HepG2 (cell line): ENCODE measurements around the gene DBN1. TPM values are rescaled to one million over a fixed set of nuclear protein-coding genes. Genes with fewer than 3 reads are reported as not detected.

ENCODE experiments used
- ATAC-seq: fragments of 200-7000 bp; cut with Tn5 transposase; 3 replicates; pipeline ENCODE4 v1.9.1; 2020; ENCODE audit warnings: mild to moderate bottlenecking, moderate library complexity
- BruUV-seq: library from RNA; stranded (reverse); fragments of 400-500 nt; replicated peaks from 2 replicates; lab custom pipeline; 2021; lab: Mats Ljungman, UMichigan
- CTCF ChIA-PET: fragments of 300-600 bp; formaldehyde crosslinking; extraction: SDS; loops from one replicate; lab custom pipeline; 2021; ENCODE audit warnings: low total read pairs, inconsistent platforms, low intra/inter-chr PET ratio; lab: Yijun Ruan, JAX
- POLR2A ChIA-PET: fragments of 350-600 bp; sonication (Branson Sonifier 250); formaldehyde crosslinking; loops from one replicate; lab custom pipeline; 2020; ENCODE audit warnings: antibody characterized with exemption, inconsistent platforms; lab: Yijun Ruan, JAX
- DNase-seq: peaks from one replicate; pipeline ENCODE4 v3.0.0-alpha.2; 2015; ENCODE audit warnings: low spot score
- FAIRE-seq: peaks from 3 replicates; lab custom pipeline; 2011; peaks lifted over from hg19 to GRCh38; lab: Jason Lieb, UNC
- H2AFZ ChIP-seq: one replicate; pipeline ENCODE4 v1.6.1; 2011; ENCODE audit warnings: low read length, inconsistent platforms
- H3K27ac ChIP-seq: fragments of 300-600 bp; 3 replicates; pipeline ENCODE4 v1.8.0; 2011; ENCODE audit warnings: mixed run types, mild to moderate bottlenecking, mixed read lengths, low read length, inconsistent platforms; ENCODE audit not compliant: insufficient read depth; ENCODE audit errors: extremely low read length
- H3K27me3 ChIP-seq, 2 experiments: fragments of 200-600 bp in 1 of 2; 2 replicates in 1 of 2; 3 replicates in 1 of 2; pipeline versions ENCODE4 v1.6.0 to v1.8.0; 2011; ENCODE audit warnings: low read length in 2 of 2, mild to moderate bottlenecking in 2 of 2, moderate library complexity in 2 of 2, inconsistent platforms in 1 of 2; ENCODE audit not compliant: insufficient read depth in 2 of 2, control insufficient read depth in 1 of 2
- H3K36me3 ChIP-seq, 2 experiments: fragments of 200-600 bp in 1 of 2; replicated peaks in 1 of 2; 2 replicates in 1 of 2; 3 replicates in 1 of 2; pipeline versions ENCODE4 v1.5.1 to v1.8.0; 2011; ENCODE audit warnings: low read length in 2 of 2, inconsistent platforms in 1 of 2; ENCODE audit not compliant: insufficient read depth in 2 of 2, control insufficient read depth in 1 of 2
- H3K4me1 ChIP-seq: 2 replicates; pipeline ENCODE4 v1.5.1; 2012; ENCODE audit warnings: low read length, inconsistent platforms; ENCODE audit not compliant: insufficient read depth
- H3K4me2 ChIP-seq: 2 replicates; pipeline ENCODE4 v1.6.0; 2011; ENCODE audit warnings: low read depth, low read length, inconsistent platforms
- H3K4me3 ChIP-seq, 3 experiments: fragments of 200-600 bp in 1 of 3; sonication (generic), shearing (Covaris generic) in 1 of 3; replicated peaks in 1 of 3; 2 replicates each; pipeline ENCODE4 v1.5.1; 2011 to 2016; ENCODE audit warnings: low read length in 3 of 3, inconsistent platforms in 2 of 3, low read depth in 2 of 3, mild to moderate bottlenecking in 2 of 3, control low read depth in 1 of 3, mixed read lengths in 1 of 3; ENCODE audit not compliant: insufficient read depth in 1 of 3
- H3K79me2 ChIP-seq: one replicate; pipeline ENCODE4 v1.6.1; 2011; ENCODE audit warnings: low read length, inconsistent platforms; ENCODE audit not compliant: insufficient read depth
- H3K9ac ChIP-seq: 2 replicates; pipeline ENCODE4 v1.6.0; 2011; ENCODE audit warnings: mild to moderate bottlenecking, low read depth, low read length, inconsistent platforms; ENCODE audit not compliant: insufficient read depth
- H3K9me3 ChIP-seq: 2 replicates; pipeline ENCODE4 v1.5.1; 2012; ENCODE audit warnings: mild to moderate bottlenecking, low read length
- H4K20me1 ChIP-seq: 2 replicates; pipeline ENCODE4 v1.6.0; 2011; ENCODE audit warnings: inconsistent platforms, mild to moderate bottlenecking, low read length, moderate library complexity; ENCODE audit not compliant: insufficient read depth
- CBX2 ChIP-seq, 2 experiments: fragments of 200-600 bp in 1 of 2; sonication (generic); formaldehyde crosslinking in 1 of 2; IDR thresholded peaks; 2 replicates each; pipeline versions ENCODE4 v1.7.0 to v1.8.1; 2018 to 2022; ENCODE audit warnings: low read depth in 2 of 2, low read length in 1 of 2, mild to moderate bottlenecking in 1 of 2, missing genetic modification reagents in 1 of 2
- EEA1 ChIP-seq: sonication (generic); formaldehyde crosslinking; IDR thresholded peaks from 2 replicates; pipeline ENCODE4 v1.5.1; 2020; ENCODE audit warnings: mild to moderate bottlenecking, missing genetic modification reagents, borderline replicate concordance
- HIC2 ChIP-seq: sonication (generic); formaldehyde crosslinking; IDR thresholded peaks from 2 replicates; pipeline ENCODE4 v1.9.0; 2022; ENCODE audit warnings: low read depth, missing genetic modification reagents
- MIXL1 ChIP-seq: IDR thresholded peaks from 2 replicates; pipeline ENCODE4 v1.6.1; 2016
- MTERF4 ChIP-seq: sonication (generic); formaldehyde crosslinking; IDR thresholded peaks from 2 replicates; pipeline ENCODE4 v1.8.0; 2023; ENCODE audit warnings: mild to moderate bottlenecking, missing genetic modification reagents
- NCOA1 ChIP-seq: sonication (generic); formaldehyde crosslinking; IDR thresholded peaks from 2 replicates; pipeline ENCODE4 v1.9.0; 2021; ENCODE audit warnings: missing genetic modification reagents
- ZNF264 ChIP-seq: sonication (generic); formaldehyde crosslinking; IDR thresholded peaks from 2 replicates; pipeline ENCODE4 v1.4.0; 2020; ENCODE audit warnings: missing genetic modification reagents
- ZNF329 ChIP-seq: sonication (generic); formaldehyde crosslinking; IDR thresholded peaks from 2 replicates; pipeline ENCODE4 v1.9.0; 2021; ENCODE audit warnings: low read depth, mild to moderate bottlenecking, missing genetic modification reagents
- ZNF564 ChIP-seq: sonication (generic); formaldehyde crosslinking; IDR thresholded peaks from 2 replicates; pipeline ENCODE4 v1.8.1; 2023; ENCODE audit warnings: mild to moderate bottlenecking, missing genetic modification reagents
- ZUFSP ChIP-seq: sonication (generic); formaldehyde crosslinking; IDR thresholded peaks from 2 replicates; pipeline ENCODE4 v1.9.0; 2021; ENCODE audit warnings: missing genetic modification reagents, mild to moderate bottlenecking, borderline replicate concordance
- WGBS: methylation state at CpG from one replicate; pipeline ENCODE4 v1.1.6; 2017; ENCODE audit warnings: low lambda C conversion rate; 5-methylcytosine and 5-hydroxymethylcytosine counted together
- in situ Hi-C: cut with HindIII; loops from 2 replicates; pipeline ENCODE4 v1.10.0; 2017; ENCODE audit warnings: low pct_unique_long_range_greater_than_20kb; ENCODE audit not compliant: extremely low pct_ligation_motif_present
- intact Hi-C: fragments of 100-400 bp; cut with micrococcal nuclease; formaldehyde crosslinking; loops from one replicate; pipeline ENCODE4 v1.10.0; 2022; ENCODE audit not compliant: unreplicated experiment
- polyA plus RNA-seq, 8 experiments: library from polyadenylated mRNA; depleted of rRNA in 3 of 8; stranded (reverse) in 7 of 8; unstranded in 1 of 8; fragments of >200 nt; fragmentation: Illumina TruSeq in 4 of 8; extraction: Trizol in 4 of 8; gene quantifications; 2 replicates each; pipeline versions ENCODE4 v1.2.1 to v1.2.3, GENCODE V29; 2011 to 2016; ENCODE audit warnings: low read depth in 4 of 8, missing spikeins in 1 of 8, mixed read lengths in 1 of 8; ENCODE audit not compliant: insufficient read depth in 1 of 8
- total RNA-seq, 5 experiments: library from RNA; depleted of rRNA; stranded (reverse); fragments of >200 nt; fragmentation: Illumina TruSeq; extraction: Trizol; gene quantifications; 2 replicates each; pipeline ENCODE4 v1.2.3, GENCODE V29; 2016; ENCODE audit warnings: low read depth in 1 of 5
- TF ChIP-seq, protein P1 (sequence below): sonication (generic); formaldehyde crosslinking; IDR thresholded peaks from 2 replicates; pipeline ENCODE4 v1.4.0; 2020; ENCODE audit warnings: missing genetic modification reagents
- TF ChIP-seq, protein P2 (sequence below): sonication (generic); formaldehyde crosslinking; IDR thresholded peaks from 2 replicates; pipeline ENCODE4 v1.8.1; 2023; ENCODE audit warnings: mild to moderate bottlenecking, inconsistent platforms, moderate library complexity, missing genetic modification reagents, borderline replicate concordance

Gene DBN1
- total and polyA plus RNA-seq, 2 of the 13 experiments (the other 11 are each of a cell fraction or from before 2014, with no cell fraction given), result 27.0 to 37.3 TPM

DNA sequence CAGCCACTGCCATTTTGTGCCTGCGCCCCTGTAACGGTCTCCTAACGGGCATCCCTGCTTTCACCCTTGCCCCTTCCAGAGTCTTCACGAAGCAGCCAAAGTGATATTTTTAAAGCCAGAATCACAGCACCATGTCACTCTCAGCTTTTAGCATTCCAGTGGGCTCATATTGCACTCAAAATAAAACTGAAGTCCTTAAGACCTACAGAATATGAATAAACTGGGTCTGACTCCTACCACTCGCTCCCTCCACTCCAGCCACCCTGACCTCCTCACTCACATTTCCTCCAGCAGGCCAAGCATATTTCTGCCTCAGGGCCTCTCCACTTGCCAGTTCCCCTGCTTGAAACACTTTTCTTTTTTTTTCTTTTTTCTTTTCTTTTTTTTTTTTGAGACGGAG, 26.4 kb upstream of the DBN1 start:
- H3K27me3 ChIP-seq, result peaks cover 2 to 37% of the 10 kb centered on the region in 2 experiments; a peak in 4 of 5 replicates
- peaks cover 11% of the 10 kb centered on the region; the same call in 1 of the 2 replicates for H4K20me1 ChIP-seq
- no peak overlapping the region for H2AFZ ChIP-seq
- peaks cover 62% of the 10 kb centered on the region for H3K4me1 ChIP-seq
- no peak overlapping the region for H3K4me2 ChIP-seq
- in situ Hi-C loops, result no loop called here
- H3K9me3 ChIP-seq, result no peaks in the 10 kb centered on the region
- ChIA-PET POLR2A (interaction anchor here (1.1 kb wide), 1 partner anchor 413 kb away, joined by 3 read pairs; the partner anchor contains the start of gene FGFR4), CTCF (interaction anchor here (1.5 to 3.7 kb wide), 4 partner anchors 8 to 109 kb away, joined by 4 to 37 read pairs (median 10); no protein-coding TSS in a partner anchor)
- no peaks in the 10 kb centered on the region for H3K36me3 ChIP-seq
- DNase-seq (no peak), FAIRE-seq (no peak), ATAC-seq (no peak)
- no peak overlapping the region for H3K9ac ChIP-seq
- H3K79me2 ChIP-seq, result no peaks in the 10 kb centered on the region
- no TSS peak for BruUV-seq
- H3K27ac ChIP-seq, result no peak overlapping the region
- no peak overlapping the region for H3K4me3 ChIP-seq
- 65% methylated on average over 6 of the region's 6 CpGs for WGBS
- intact Hi-C loops, result loop anchor here (2.0 to 5.0 kb wide), 2 partner anchors 109 to 188 kb away; partner anchors contain the start of gene MXD3
- TF ChIP-seq ZUFSP (CRISPR knock-in tag) (no peak), MTERF4 (CRISPR knock-in tag) (no peak), ZNF264 (CRISPR knock-in tag) (no peak), CBX2 (IDR thresholded peaks at IDR 0.05; ENCODE audit: low read depth, low read length) (no peak), CBX2 (CRISPR knock-in tag; IDR thresholded peaks at IDR 0.05; ENCODE audit: low read depth) (no peak), ZNF564 (no peak), HIC2 (CRISPR knock-in tag) (no peak), EEA1 (no peak), MIXL1 (CRISPR knock-in tag) (no peak), ZNF329 (CRISPR knock-in tag) (no peak), NCOA1 (CRISPR knock-in tag) (no peak)
- TF ChIP-seq, protein P1, sequence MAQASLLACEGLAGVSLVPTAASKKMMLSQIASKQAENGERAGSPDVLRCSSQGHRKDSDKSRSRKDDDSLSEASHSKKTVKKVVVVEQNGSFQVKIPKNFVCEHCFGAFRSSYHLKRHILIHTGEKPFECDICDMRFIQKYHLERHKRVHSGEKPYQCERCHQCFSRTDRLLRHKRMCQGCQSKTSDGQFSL (CRISPR knock-in tag), result no peak
- TF ChIP-seq, protein P2, sequence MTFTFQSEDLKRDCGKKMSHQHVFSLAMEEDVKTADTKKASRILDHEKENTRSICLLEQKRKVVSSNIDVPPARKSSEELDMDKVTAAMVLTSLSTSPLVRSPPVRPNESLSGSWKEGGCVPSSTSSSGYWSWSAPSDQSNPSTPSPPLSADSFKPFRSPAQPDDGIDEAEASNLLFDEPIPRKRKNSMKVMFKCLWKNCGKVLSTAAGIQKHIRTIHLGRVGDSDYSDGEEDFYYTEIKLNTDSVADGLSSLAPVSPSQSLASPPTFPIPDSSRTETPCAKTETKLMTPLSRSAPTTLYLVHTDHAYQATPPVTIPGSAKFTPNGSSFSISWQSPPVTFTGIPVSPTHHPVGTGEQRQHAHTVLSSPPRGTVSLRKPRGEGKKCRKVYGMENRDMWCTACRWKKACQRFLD (CRISPR knock-in tag), result no peak
